Keratinocyte (primary cell): ENCODE results near the gene INPP5A.

Source experiments
- CTCF ChIP-seq, 3 experiments: IDR thresholded peaks in 1 of 3; conservative IDR thresholded peaks in 1 of 3; optimal IDR thresholded peaks in 1 of 3; 2 replicates in 2 of 3; 3 replicates in 1 of 3; pipeline versions ENCODE3 to v1.5.1; 2011; ENCODE audit warnings: low read length in 3 of 3, mild to moderate bottlenecking in 3 of 3, moderate library complexity in 2 of 3, control low read depth in 1 of 3, inconsistent platforms in 1 of 3; ENCODE audit not compliant: insufficient read depth in 2 of 3; ENCODE audit errors: extremely low read depth in 1 of 3
- EZH2 ChIP-seq: IDR thresholded peaks from one replicate; pipeline ENCODE4 v1.6.1; 2012; ENCODE audit warnings: inconsistent platforms, mild to moderate bottlenecking, low read length, moderate library complexity

- TF ChIP-seq CTCF (optimal IDR thresholded peaks at IDR 0.05 in 1 of 3, IDR thresholded peaks at IDR 0.05 in 1 of 3, conservative IDR thresholded peaks at IDR 0.05 in 1 of 3; ENCODE audit: extremely low read depth in 1 of 3, insufficient read depth in 2 of 3, low read length in 3 of 3) (no peak), EZH2 (no peak)
These were observed 191.2 kb downstream of the INPP5A start for GRCh38 chr10:132728741-132729140.
